Non-pigmented ciliary epithelial cell (primary cell): ENCODE results near the gene HADHB.
"Not testable (repeated sequence)": the region's sequence is repeated elsewhere in the genome, so short reads cannot be mapped to it uniquely, and the experiment has no call there.

ENCODE experiments used
- DNase-seq: peaks from one replicate; pipeline ENCODE4 v3.0.0-alpha.2; 2010; ENCODE audit warnings: low read depth

Gene HADHB

DNA sequence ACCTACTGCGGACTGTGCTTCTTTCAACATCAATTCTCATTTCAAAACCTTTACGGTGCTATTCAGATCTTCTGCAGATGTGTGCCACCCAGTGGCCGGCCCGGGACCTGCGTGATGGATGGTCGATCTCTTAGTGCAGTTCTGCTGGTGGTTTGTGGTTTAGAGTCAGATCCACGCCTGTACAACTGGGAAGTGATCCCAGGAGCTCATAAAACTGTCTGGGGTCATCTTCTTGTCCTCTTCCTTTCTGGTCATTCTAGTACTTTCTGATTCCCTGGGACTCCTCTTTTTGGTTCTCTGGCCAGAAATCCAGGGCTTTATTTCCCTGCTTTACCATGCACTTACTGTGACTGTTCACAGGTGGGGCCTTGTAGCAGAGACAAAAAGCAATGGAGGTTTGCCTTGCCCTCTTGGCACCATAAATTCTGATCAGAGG is 85.4 kb downstream of the HADHB start:
- DNase-seq = no peak

DNA sequence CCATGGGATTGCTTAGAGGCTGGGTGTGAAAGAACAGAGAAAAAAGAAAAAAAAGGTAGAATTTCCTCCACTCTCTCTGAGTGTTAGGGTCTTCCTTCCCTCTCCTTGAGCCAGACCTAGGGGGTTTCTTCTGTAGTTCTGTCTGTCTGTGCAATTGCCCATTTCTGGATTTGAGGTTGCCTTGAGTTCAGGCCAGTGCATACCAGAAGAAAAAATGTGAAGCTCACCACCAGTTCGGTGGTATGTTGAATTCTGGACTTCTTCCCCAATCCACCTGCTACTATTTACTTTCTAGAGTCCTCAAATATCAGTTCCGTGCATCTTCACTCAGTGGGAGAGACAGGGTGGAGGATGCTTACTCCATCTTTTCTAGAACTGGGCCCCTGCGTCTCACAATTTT is 85.9 kb downstream of the HADHB start:
- no peak for DNase-seq

DNA sequence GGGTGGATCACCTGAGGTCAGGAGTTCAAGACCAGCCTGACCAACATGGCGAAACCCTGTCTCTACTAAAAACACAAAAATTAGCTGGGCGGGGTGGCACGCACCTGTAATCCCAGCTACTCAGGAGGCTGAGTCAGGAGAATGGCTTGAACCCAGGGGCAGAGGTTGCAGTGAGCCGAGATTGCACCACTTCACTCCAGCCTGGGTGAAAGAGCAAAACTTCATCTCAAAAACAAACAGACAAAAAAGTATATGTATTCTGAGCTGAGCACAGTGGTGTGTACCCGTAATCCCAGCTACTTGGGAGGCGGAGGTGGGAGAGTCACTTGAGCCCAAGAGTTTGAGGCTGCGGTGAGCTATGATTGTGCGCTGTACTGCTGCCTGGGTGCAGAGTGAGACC is 86.6 kb downstream of the HADHB start:
- not testable (repeated sequence) for DNase-seq

DNA sequence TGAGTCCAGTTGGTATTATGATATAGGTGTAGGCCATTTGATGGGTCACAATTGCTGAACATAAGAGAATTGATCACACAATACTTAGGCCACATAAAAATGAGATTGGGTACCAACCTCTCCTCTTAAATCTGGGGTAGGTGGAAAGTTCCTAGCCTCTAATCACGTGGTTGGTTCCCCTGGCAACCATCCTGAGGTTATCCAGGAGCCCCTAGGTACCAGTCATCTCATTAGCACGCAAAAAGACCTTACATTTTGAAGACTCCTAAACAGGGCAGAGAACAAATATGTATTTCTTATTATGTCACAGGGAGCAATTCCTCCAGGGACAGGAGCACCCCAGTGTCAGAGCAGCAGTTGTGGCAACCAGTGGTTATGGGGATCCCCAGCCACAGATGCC is 88.6 kb downstream of the HADHB start:
- no peak for DNase-seq

DNA sequence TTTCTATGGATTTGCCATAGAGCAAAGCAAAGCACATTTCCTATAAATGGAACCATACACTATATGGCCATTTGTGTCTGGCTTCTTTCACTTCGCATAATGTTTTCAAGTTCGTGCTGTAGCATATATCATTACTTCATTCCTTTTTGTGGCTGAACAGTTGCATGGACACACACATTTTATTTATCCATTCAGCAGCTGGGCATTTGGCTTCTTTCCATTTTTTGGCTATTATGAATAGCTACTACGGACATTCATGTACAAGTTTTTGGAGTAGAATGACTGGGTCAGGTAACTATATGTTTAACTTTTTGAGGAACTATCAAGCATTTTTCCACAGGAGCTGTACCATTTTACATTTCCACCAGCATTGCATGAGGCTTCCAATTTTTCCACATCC is 90.5 kb downstream of the HADHB start:
- no peak for DNase-seq

DNA sequence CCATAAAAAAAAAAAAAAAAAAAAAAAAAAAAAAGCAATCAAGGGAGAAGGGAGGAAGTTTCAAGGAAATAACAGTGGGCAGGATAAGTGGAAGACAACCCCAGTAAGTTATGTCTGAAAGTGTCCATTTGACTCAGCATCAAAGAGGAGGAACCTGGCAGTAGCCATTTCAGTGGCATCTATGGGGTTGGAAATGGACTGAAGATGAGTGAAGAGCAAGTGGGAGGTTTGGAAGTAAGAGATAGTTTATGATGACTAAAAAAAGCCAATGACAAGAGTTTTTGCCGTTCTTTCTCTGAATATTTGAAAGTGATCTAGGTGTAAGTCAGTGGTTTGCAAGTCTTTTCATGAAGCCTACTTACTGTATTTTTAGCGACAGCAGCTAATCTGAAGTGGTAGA is 92.0 kb downstream of the HADHB start:
- no peak for DNase-seq

DNA sequence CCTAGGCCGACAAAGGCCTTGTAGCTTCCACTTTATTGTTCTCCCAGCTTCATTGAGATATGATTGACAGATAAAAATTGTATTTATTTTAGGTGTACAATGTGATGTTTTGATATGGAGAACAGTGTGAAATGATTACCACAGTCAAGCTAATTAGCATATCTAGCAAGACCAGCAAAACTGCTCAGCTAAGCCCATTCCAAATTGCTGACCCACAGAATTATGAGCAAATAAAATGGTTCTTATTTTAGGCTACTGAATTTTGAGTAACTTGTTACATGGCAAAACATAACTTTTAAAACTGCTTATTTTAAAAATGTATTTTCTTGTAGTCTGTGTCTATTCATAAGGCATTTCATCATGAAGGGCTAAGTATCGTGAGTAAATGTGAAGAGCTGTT is 92.6 kb downstream of the HADHB start:
- no peak for DNase-seq
